Measurements from ENCODE around the gene ITGAL. TPM values are rescaled to one million over a fixed set of nuclear protein-coding genes. Genes with fewer than 3 reads are reported as not detected.

ITGAL gene
- total RNA-seq, 1 experiment from 2014 or later = not detected

DNA sequence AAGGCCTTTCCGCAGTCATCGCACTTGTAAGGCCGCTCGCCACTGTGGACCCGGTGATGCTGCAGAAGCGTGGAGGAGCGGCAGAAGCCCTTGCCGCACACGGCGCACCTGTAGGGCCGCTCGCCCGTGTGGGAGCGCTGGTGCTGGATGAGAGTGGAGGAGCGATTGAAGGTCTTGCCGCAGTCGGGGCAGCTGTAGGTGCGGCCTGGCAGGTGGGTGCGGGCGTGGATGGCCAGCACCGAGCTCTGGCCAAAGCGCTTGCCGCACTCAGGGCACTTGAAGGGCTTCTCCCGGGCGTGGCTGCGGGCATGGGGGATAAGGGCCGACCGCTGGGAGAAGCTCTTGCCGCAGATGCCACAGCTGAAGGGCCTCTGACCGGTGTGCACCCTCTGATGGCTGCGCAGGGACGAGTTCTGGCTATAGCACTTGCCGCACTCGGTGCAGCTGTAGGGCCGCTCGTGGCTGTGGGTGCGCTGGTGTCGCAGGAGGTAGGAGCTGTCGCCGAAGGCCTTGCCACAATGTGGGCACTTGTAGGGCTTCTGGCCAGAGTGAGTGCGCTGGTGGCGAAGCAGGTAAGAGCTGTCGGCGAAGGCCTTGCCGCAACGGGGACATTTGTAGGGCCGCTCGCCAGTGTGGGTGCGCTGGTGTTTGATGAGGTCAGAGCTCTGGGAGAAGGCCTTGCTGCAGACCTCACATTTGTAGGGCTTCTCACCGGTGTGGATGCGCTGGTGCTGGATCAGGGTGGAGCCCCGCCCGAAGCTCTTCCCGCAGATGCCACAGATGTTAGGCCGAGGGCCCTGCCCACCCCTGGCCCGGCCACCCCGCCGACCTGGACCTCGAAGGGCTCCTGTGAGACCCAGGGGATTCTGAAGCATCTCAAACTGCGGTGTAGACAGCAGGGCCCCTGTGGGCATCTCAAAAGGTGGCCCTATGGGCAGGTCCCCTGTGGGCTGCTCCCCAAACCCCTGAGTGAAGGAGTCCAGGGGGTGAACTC is 52.3 kb downstream of the ITGAL start:
- H4K5ac ChIP-seq (ENCODE audit: insufficient read length, low read depth, low read length) = no peak overlapping the region
- H3K9me3 ChIP-seq (ENCODE audit: control insufficient read depth, low read depth, low read length) = no peaks in the 10 kb centered on the region
- no peaks in the 10 kb centered on the region for H3K27me3 ChIP-seq (ENCODE audit: insufficient read depth, low read length)
- H2BK15ac ChIP-seq (ENCODE audit: low read depth, low read length) = no peak overlapping the region
- no peak overlapping the region for H2AFZ ChIP-seq (ENCODE audit: low read length)
- H3K4me2 ChIP-seq (ENCODE audit: insufficient read depth, insufficient read length, low read length) = no peak overlapping the region
- no peak overlapping the region for H3K14ac ChIP-seq (ENCODE audit: insufficient read depth, low read length)
- no peak overlapping the region for H2BK5ac ChIP-seq (ENCODE audit: insufficient read length, low read length)
- no peak overlapping the region for H3K18ac ChIP-seq (ENCODE audit: insufficient read length, low read depth, low read length)
- H3K4me1 ChIP-seq (ENCODE audit: insufficient read depth, low read length) = peaks cover 2% of the 10 kb centered on the region; the same call in 1 of the 2 replicates
- Mint-ChIP-seq H3K36me3 (ENCODE audit: insufficient read depth in 1 of 3, low read depth in 3 of 3) (peaks cover 0 to 13% (median 9%) of the 10 kb centered on the region in 3 experiments; a peak in 5 of 7 replicates), H3K27ac (no peak overlapping the region; a peak in 1 of 7 replicates), H3K27me3 (ENCODE audit: low read depth) (no peaks in the 10 kb centered on the region), H3K4me3 (peak overlapping the region; percentile 40 to 57), H3K4me1 (peaks cover 16% of the 10 kb centered on the region in 2 experiments), H3K9me3 (no peaks in the 10 kb centered on the region)
- no peak overlapping the region for H2BK120ac ChIP-seq (ENCODE audit: low read depth, low read length, poor library complexity, severe bottlenecking)
- no peak overlapping the region for H3K23ac ChIP-seq (ENCODE audit: insufficient read length, low read depth, low read length)
- no CpG with 5 or more reads among the region's 60 CpGs for WGBS (ENCODE audit: extremely low coverage, insufficient read length, low lambda C conversion rate)
- H3K4ac ChIP-seq (ENCODE audit: low read depth, low read length) = no peak overlapping the region
- H4K20me1 ChIP-seq (ENCODE audit: control insufficient read depth, insufficient read depth, insufficient read length) = no peaks in the 10 kb centered on the region
- peaks cover 15% of the 10 kb centered on the region for H3K23me2 ChIP-seq (ENCODE audit: insufficient read length, low read depth, low read length, poor library complexity, severe bottlenecking)
- H2AK5ac ChIP-seq (ENCODE audit: insufficient read length, low read length) = no peak overlapping the region
- H4K8ac ChIP-seq (replicated peaks; ENCODE audit: insufficient read length, low read depth, low read length) = no peak overlapping the region
- H2BK20ac ChIP-seq (ENCODE audit: low read depth, low read length, poor library complexity, severe bottlenecking) = no peak overlapping the region
- no peak overlapping the region for H2BK12ac ChIP-seq (ENCODE audit: insufficient read length, low read depth, low read length)
- DNase-seq = no peak
- H3K79me1 ChIP-seq (ENCODE audit: insufficient read depth, low read depth, low read length, poor library complexity, severe bottlenecking) = no peaks in the 10 kb centered on the region
- no peak overlapping the region for H3K56ac ChIP-seq (ENCODE audit: insufficient read length, low read depth, low read length)
- H3K79me2 ChIP-seq (ENCODE audit: insufficient read depth, low read length) = no peaks in the 10 kb centered on the region
- no peak overlapping the region for H3T11ph ChIP-seq (ENCODE audit: low read length)
- H4K91ac ChIP-seq (ENCODE audit: insufficient read length, low read depth, low read length) = no peak overlapping the region
- H3K9ac ChIP-seq (ENCODE audit: extremely low read depth, insufficient read length, low read length) = no peak overlapping the region
- H3K27ac ChIP-seq (ENCODE audit: insufficient read length, low read depth, low read length) = no peak overlapping the region
- TF ChIP-seq, protein P1, sequence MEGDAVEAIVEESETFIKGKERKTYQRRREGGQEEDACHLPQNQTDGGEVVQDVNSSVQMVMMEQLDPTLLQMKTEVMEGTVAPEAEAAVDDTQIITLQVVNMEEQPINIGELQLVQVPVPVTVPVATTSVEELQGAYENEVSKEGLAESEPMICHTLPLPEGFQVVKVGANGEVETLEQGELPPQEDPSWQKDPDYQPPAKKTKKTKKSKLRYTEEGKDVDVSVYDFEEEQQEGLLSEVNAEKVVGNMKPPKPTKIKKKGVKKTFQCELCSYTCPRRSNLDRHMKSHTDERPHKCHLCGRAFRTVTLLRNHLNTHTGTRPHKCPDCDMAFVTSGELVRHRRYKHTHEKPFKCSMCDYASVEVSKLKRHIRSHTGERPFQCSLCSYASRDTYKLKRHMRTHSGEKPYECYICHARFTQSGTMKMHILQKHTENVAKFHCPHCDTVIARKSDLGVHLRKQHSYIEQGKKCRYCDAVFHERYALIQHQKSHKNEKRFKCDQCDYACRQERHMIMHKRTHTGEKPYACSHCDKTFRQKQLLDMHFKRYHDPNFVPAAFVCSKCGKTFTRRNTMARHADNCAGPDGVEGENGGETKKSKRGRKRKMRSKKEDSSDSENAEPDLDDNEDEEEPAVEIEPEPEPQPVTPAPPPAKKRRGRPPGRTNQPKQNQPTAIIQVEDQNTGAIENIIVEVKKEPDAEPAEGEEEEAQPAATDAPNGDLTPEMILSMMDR (conservative IDR thresholded peaks at IDR 0.05) = no peak

Measured in H9 (cell line).